Measurements from ENCODE around the gene H2AZ1.

H2AZ1 gene

GRCh38 chr4:99949999-99950912 is at the start of gene H2AZ1:
H2AZ1 (minus strand) TSS chr4:99950275; CDS start chr4:99950170, 105 bp downstream.
- no peaks in the 10 kb centered on the region for H3K9me3 ChIP-seq (ENCODE audit: control insufficient read depth in 1 of 2, low read length in 2 of 2)
- H3K9ac ChIP-seq (ENCODE audit: low read depth in 1 of 2, low read length in 2 of 2) = peak within 1 kb of the TSS; percentile 76 to 93
- H3K4me3 ChIP-seq (ENCODE audit: low read depth in 1 of 2, low read length in 2 of 2) = peak within 1 kb of the TSS; percentile 97

GRCh38 chr4:99998062-99998867 is 48.2 kb upstream of the H2AZ1 start:
- Histone ChIP-seq H3K9ac (ENCODE audit: low read depth in 1 of 2, low read length in 2 of 2) (no peak overlapping the region), H3K27me3 (ENCODE audit: control insufficient read depth in 1 of 2, insufficient read depth in 2 of 2, low read length in 2 of 2) (no peaks in the 10 kb centered on the region), H3K9me3 (ENCODE audit: control insufficient read depth in 1 of 2, low read length in 2 of 2) (no peaks in the 10 kb centered on the region), H3K4me1 (ENCODE audit: control insufficient read depth in 1 of 2, insufficient read depth in 2 of 2, low read length in 2 of 2) (no peaks in the 10 kb centered on the region), H3K27ac (ENCODE audit: low read depth, low read length) (no peak overlapping the region), H3K36me3 (ENCODE audit: control insufficient read depth in 1 of 2, insufficient read depth in 2 of 2, low read length in 2 of 2) (no peaks in the 10 kb centered on the region), H3K4me3 (ENCODE audit: low read depth in 1 of 2, low read length in 2 of 2) (no peak overlapping the region)

More at GRCh38 chr4:99949999-99950912, at the start of gene H2AZ1:
- Histone ChIP-seq H3K27me3 (ENCODE audit: control insufficient read depth in 1 of 2, insufficient read depth in 2 of 2, low read length in 2 of 2) (no peaks in the 10 kb centered on the region), H3K4me1 (ENCODE audit: control insufficient read depth in 1 of 2, insufficient read depth in 2 of 2, low read length in 2 of 2) (peaks cover 23 to 30% of the 10 kb centered on the region in 2 donors), H3K27ac (ENCODE audit: low read depth, low read length) (peak within 1 kb of the TSS; percentile 85), H3K36me3 (ENCODE audit: control insufficient read depth in 1 of 2, insufficient read depth in 2 of 2, low read length in 2 of 2) (no peaks in the 10 kb centered on the region)

GRCh38 chr4:99991741-99992140 is 41.7 kb upstream of the H2AZ1 start:
- Histone ChIP-seq H3K9ac (ENCODE audit: low read depth in 1 of 2, low read length in 2 of 2) (no peak overlapping the region), H3K27ac (ENCODE audit: low read depth, low read length) (no peak overlapping the region), H3K4me1 (ENCODE audit: control insufficient read depth in 1 of 2, insufficient read depth in 2 of 2, low read length in 2 of 2) (no peaks in the 10 kb centered on the region), H3K36me3 (ENCODE audit: control insufficient read depth in 1 of 2, insufficient read depth in 2 of 2, low read length in 2 of 2) (no peaks in the 10 kb centered on the region), H3K27me3 (ENCODE audit: control insufficient read depth in 1 of 2, insufficient read depth in 2 of 2, low read length in 2 of 2) (no peaks in the 10 kb centered on the region), H3K9me3 (ENCODE audit: control insufficient read depth in 1 of 2, low read length in 2 of 2) (no peaks in the 10 kb centered on the region), H3K4me3 (ENCODE audit: low read depth in 1 of 2, low read length in 2 of 2) (no peak overlapping the region)

- no peak overlapping the region for H3K4me3 ChIP-seq (ENCODE audit: low read depth in 1 of 2, low read length in 2 of 2)
- H3K4me1 ChIP-seq (ENCODE audit: control insufficient read depth in 1 of 2, insufficient read depth in 2 of 2, low read length in 2 of 2) = no peaks in the 10 kb centered on the region
- no peaks in the 10 kb centered on the region for H3K9me3 ChIP-seq (ENCODE audit: control insufficient read depth in 1 of 2, low read length in 2 of 2)
- no peaks in the 10 kb centered on the region for H3K36me3 ChIP-seq (ENCODE audit: control insufficient read depth in 1 of 2, insufficient read depth in 2 of 2, low read length in 2 of 2)
- no peaks in the 10 kb centered on the region for H3K27me3 ChIP-seq (ENCODE audit: control insufficient read depth in 1 of 2, insufficient read depth in 2 of 2, low read length in 2 of 2)
- H3K9ac ChIP-seq (ENCODE audit: low read depth in 1 of 2, low read length in 2 of 2) = no peak overlapping the region
- no peak overlapping the region for H3K27ac ChIP-seq (ENCODE audit: low read depth, low read length)
These were observed 37.6 kb upstream of the H2AZ1 start for GRCh38 chr4:99987681-99988080.

GRCh38 chr4:99986792-99987191 is 36.7 kb upstream of the H2AZ1 start:
- Histone ChIP-seq H3K27me3 (ENCODE audit: control insufficient read depth in 1 of 2, insufficient read depth in 2 of 2, low read length in 2 of 2) (no peaks in the 10 kb centered on the region), H3K27ac (ENCODE audit: low read depth, low read length) (no peak overlapping the region), H3K4me1 (ENCODE audit: control insufficient read depth in 1 of 2, insufficient read depth in 2 of 2, low read length in 2 of 2) (no peaks in the 10 kb centered on the region), H3K4me3 (ENCODE audit: low read depth in 1 of 2, low read length in 2 of 2) (no peak overlapping the region), H3K36me3 (ENCODE audit: control insufficient read depth in 1 of 2, insufficient read depth in 2 of 2, low read length in 2 of 2) (no peaks in the 10 kb centered on the region), H3K9me3 (ENCODE audit: control insufficient read depth in 1 of 2, low read length in 2 of 2) (no peaks in the 10 kb centered on the region), H3K9ac (ENCODE audit: low read depth in 1 of 2, low read length in 2 of 2) (no peak overlapping the region)

DNA sequence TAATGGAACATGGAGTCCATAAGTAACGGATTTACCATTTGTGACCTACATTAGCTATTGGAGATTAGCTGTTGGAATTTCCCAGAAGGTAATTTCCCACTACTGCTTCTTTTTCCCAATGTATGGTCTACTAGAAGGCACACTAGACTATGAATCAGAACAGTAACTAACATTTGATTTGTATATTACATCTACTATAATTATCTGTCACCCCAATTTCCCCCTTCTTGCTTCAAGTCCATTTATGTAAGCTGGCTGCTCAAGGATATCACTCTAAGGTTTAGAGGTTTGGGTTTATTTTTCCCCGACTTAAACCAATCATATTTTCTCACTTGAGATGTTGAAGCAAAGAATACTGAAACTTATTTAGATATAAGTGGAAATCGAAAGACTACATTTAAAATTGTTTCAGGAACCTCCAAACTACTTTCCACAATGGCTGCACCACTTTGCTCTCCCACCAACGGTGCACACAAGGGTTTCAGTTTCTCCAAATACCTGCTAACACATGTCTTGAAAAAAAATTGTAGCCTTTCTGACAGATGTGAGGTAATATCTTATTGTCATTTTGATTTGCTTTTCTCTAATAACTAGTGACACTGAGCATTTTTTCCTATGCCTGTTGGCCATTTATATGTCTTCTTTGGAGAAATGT is 33.3 kb upstream of the H2AZ1 start:
- Histone ChIP-seq H3K36me3 (ENCODE audit: control insufficient read depth in 1 of 2, insufficient read depth in 2 of 2, low read length in 2 of 2) (no peaks in the 10 kb centered on the region), H3K27me3 (ENCODE audit: control insufficient read depth in 1 of 2, insufficient read depth in 2 of 2, low read length in 2 of 2) (no peaks in the 10 kb centered on the region), H3K9ac (ENCODE audit: low read depth in 1 of 2, low read length in 2 of 2) (no peak overlapping the region), H3K4me3 (ENCODE audit: low read depth in 1 of 2, low read length in 2 of 2) (no peak overlapping the region), H3K9me3 (ENCODE audit: control insufficient read depth in 1 of 2, low read length in 2 of 2) (no peaks in the 10 kb centered on the region), H3K27ac (ENCODE audit: low read depth, low read length) (no peak overlapping the region), H3K4me1 (ENCODE audit: control insufficient read depth in 1 of 2, insufficient read depth in 2 of 2, low read length in 2 of 2) (no peaks in the 10 kb centered on the region)

GRCh38 chr4:99979872-99980271 is 29.8 kb upstream of the H2AZ1 start:
- no peak overlapping the region for H3K9ac ChIP-seq (ENCODE audit: low read depth in 1 of 2, low read length in 2 of 2)
- H3K27me3 ChIP-seq (ENCODE audit: control insufficient read depth in 1 of 2, insufficient read depth in 2 of 2, low read length in 2 of 2) = no peaks in the 10 kb centered on the region
- no peaks in the 10 kb centered on the region for H3K4me1 ChIP-seq (ENCODE audit: control insufficient read depth in 1 of 2, insufficient read depth in 2 of 2, low read length in 2 of 2)
- no peak overlapping the region for H3K27ac ChIP-seq (ENCODE audit: low read depth, low read length)
- H3K4me3 ChIP-seq (ENCODE audit: low read depth in 1 of 2, low read length in 2 of 2) = no peak overlapping the region
- no peaks in the 10 kb centered on the region for H3K36me3 ChIP-seq (ENCODE audit: control insufficient read depth in 1 of 2, insufficient read depth in 2 of 2, low read length in 2 of 2)
- no peaks in the 10 kb centered on the region for H3K9me3 ChIP-seq (ENCODE audit: control insufficient read depth in 1 of 2, low read length in 2 of 2)

GRCh38 chr4:99971453-99972111 is 21.5 kb upstream of the H2AZ1 start:
- Histone ChIP-seq H3K36me3 (ENCODE audit: control insufficient read depth in 1 of 2, insufficient read depth in 2 of 2, low read length in 2 of 2) (no peaks in the 10 kb centered on the region), H3K4me3 (ENCODE audit: low read depth in 1 of 2, low read length in 2 of 2) (no peak overlapping the region), H3K27me3 (ENCODE audit: control insufficient read depth in 1 of 2, insufficient read depth in 2 of 2, low read length in 2 of 2) (no peaks in the 10 kb centered on the region), H3K9ac (ENCODE audit: low read depth in 1 of 2, low read length in 2 of 2) (no peak overlapping the region), H3K9me3 (ENCODE audit: control insufficient read depth in 1 of 2, low read length in 2 of 2) (no peaks in the 10 kb centered on the region), H3K4me1 (ENCODE audit: control insufficient read depth in 1 of 2, insufficient read depth in 2 of 2, low read length in 2 of 2) (no peaks in the 10 kb centered on the region), H3K27ac (ENCODE audit: low read depth, low read length) (no peak overlapping the region)

- Histone ChIP-seq H3K36me3 (ENCODE audit: control insufficient read depth in 1 of 2, insufficient read depth in 2 of 2, low read length in 2 of 2) (no peaks in the 10 kb centered on the region), H3K9ac (ENCODE audit: low read depth in 1 of 2, low read length in 2 of 2) (no peak overlapping the region), H3K27me3 (ENCODE audit: control insufficient read depth in 1 of 2, insufficient read depth in 2 of 2, low read length in 2 of 2) (no peaks in the 10 kb centered on the region), H3K9me3 (ENCODE audit: control insufficient read depth in 1 of 2, low read length in 2 of 2) (no peaks in the 10 kb centered on the region), H3K4me1 (ENCODE audit: control insufficient read depth in 1 of 2, insufficient read depth in 2 of 2, low read length in 2 of 2) (no peaks in the 10 kb centered on the region), H3K4me3 (ENCODE audit: low read depth in 1 of 2, low read length in 2 of 2) (no peak overlapping the region), H3K27ac (ENCODE audit: low read depth, low read length) (no peak overlapping the region)
These were observed 18.3 kb upstream of the H2AZ1 start for GRCh38 chr4:99968330-99968729.
